HG03175 (cell line): ENCODE data around the gene OR6B1.
"Not testable (repeated sequence)": the region's sequence is repeated elsewhere in the genome, so short reads cannot be mapped to it uniquely, and the experiment has no call there.

Experiments
- ATAC-seq: cut with Tn5 transposase; IDR thresholded peaks from one replicate; pipeline ENCODE4 v1.9.1; 2021; ENCODE audit warnings: mild to moderate bottlenecking, moderate library complexity; ENCODE audit not compliant: unreplicated experiment

OR6B1 gene

GRCh38 chr7:144037414-144038035 is 37.4 kb downstream of the OR6B1 start:
- ATAC-seq: no peak

GRCh38 chr7:144038887-144039286 is 38.8 kb downstream of the OR6B1 start:
- no peak for ATAC-seq

GRCh38 chr7:144048648-144049047 is 48.5 kb downstream of the OR6B1 start, which contains the start of gene OR2A5:
OR2A5 (plus strand) TSS chr7:144048948; CDS start chr7:144050402, 1,454 bp downstream.
- no peak for ATAC-seq

GRCh38 chr7:144049491-144049890 is 49.4 kb downstream of the OR6B1 start:
- no peak for ATAC-seq

GRCh38 chr7:144050093-144050492 is 50.0 kb downstream of the OR6B1 start:
- ATAC-seq: no peak

GRCh38 chr7:144050884-144051283 is 50.8 kb downstream of the OR6B1 start:
- not testable (repeated sequence) for ATAC-seq

GRCh38 chr7:144057954-144058353 is 57.8 kb downstream of the OR6B1 start:
- ATAC-seq: no peak
